Panc1 (cell line): ENCODE results near the gene WNT5A.

Source experiments
- POLR2AphosphoS5 ChIP-seq: IDR thresholded peaks from 2 replicates; pipeline ENCODE4 v1.6.1; 2012; ENCODE audit warnings: mild to moderate bottlenecking, low read depth, low read length, moderate library complexity
- SIN3A ChIP-seq: IDR thresholded peaks from 2 replicates; pipeline ENCODE4 v1.6.1; 2012; ENCODE audit warnings: low read depth, mild to moderate bottlenecking, low read length, moderate library complexity, borderline replicate concordance; ENCODE audit not compliant: insufficient read depth
- TF ChIP-seq, protein P1 (sequence below), 2 experiments: IDR thresholded peaks; 2 replicates each; pipeline ENCODE4 v1.6.1; 2011 to 2012; ENCODE audit warnings: low read depth in 2 of 2, control low read depth in 1 of 2, low read length in 1 of 2, mild to moderate bottlenecking in 1 of 2, moderate library complexity in 1 of 2; ENCODE audit not compliant: insufficient read depth in 1 of 2
- TF ChIP-seq, protein P2 (sequence below): fragments of 450-650 bp; IDR thresholded peaks from 2 replicates; pipeline ENCODE4 v1.5.1; 2017; ENCODE audit warnings: mild to moderate bottlenecking

DNA sequence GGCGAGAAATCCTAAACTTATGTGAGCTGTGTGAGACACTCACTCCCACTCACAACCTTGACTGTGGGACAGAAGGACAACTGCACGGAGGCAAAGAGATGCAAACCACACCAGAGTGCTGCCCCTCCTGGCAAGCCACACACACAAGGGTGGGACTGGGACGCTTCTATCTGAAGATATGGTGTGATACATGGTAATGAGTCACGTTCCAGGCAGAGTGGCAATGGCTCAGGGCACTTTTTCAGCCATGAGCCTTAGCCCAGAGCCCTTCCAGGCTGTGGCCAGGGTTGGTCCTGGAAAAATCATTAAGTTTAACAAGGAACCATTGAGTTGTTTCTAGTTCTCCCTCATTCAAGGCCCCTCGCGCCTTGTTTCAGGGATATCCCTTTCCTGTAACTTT is 56.1 kb downstream of the WNT5A start:
- TF ChIP-seq, protein P1, sequence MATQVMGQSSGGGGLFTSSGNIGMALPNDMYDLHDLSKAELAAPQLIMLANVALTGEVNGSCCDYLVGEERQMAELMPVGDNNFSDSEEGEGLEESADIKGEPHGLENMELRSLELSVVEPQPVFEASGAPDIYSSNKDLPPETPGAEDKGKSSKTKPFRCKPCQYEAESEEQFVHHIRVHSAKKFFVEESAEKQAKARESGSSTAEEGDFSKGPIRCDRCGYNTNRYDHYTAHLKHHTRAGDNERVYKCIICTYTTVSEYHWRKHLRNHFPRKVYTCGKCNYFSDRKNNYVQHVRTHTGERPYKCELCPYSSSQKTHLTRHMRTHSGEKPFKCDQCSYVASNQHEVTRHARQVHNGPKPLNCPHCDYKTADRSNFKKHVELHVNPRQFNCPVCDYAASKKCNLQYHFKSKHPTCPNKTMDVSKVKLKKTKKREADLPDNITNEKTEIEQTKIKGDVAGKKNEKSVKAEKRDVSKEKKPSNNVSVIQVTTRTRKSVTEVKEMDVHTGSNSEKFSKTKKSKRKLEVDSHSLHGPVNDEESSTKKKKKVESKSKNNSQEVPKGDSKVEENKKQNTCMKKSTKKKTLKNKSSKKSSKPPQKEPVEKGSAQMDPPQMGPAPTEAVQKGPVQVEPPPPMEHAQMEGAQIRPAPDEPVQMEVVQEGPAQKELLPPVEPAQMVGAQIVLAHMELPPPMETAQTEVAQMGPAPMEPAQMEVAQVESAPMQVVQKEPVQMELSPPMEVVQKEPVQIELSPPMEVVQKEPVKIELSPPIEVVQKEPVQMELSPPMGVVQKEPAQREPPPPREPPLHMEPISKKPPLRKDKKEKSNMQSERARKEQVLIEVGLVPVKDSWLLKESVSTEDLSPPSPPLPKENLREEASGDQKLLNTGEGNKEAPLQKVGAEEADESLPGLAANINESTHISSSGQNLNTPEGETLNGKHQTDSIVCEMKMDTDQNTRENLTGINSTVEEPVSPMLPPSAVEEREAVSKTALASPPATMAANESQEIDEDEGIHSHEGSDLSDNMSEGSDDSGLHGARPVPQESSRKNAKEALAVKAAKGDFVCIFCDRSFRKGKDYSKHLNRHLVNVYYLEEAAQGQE (IDR thresholded peaks at IDR 0.05; ENCODE audit: insufficient read depth in 1 of 2, low read depth in 2 of 2, low read length in 1 of 2): no peak
- TF ChIP-seq, protein P2, sequence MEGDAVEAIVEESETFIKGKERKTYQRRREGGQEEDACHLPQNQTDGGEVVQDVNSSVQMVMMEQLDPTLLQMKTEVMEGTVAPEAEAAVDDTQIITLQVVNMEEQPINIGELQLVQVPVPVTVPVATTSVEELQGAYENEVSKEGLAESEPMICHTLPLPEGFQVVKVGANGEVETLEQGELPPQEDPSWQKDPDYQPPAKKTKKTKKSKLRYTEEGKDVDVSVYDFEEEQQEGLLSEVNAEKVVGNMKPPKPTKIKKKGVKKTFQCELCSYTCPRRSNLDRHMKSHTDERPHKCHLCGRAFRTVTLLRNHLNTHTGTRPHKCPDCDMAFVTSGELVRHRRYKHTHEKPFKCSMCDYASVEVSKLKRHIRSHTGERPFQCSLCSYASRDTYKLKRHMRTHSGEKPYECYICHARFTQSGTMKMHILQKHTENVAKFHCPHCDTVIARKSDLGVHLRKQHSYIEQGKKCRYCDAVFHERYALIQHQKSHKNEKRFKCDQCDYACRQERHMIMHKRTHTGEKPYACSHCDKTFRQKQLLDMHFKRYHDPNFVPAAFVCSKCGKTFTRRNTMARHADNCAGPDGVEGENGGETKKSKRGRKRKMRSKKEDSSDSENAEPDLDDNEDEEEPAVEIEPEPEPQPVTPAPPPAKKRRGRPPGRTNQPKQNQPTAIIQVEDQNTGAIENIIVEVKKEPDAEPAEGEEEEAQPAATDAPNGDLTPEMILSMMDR: no peak
- TF ChIP-seq POLR2AphosphoS5 (no peak), SIN3A (no peak)
